HG03175 (cell line): ENCODE results near the gene ATP5PD.
"Not testable (repeated sequence)": the region's sequence is repeated elsewhere in the genome, so short reads cannot be mapped to it uniquely, and the experiment has no call there.

ENCODE experiments used
- ATAC-seq: cut with Tn5 transposase; IDR thresholded peaks from one replicate; pipeline ENCODE4 v1.9.1; 2021; ENCODE audit warnings: mild to moderate bottlenecking, moderate library complexity; ENCODE audit not compliant: unreplicated experiment

The ATP5PD gene

DNA sequence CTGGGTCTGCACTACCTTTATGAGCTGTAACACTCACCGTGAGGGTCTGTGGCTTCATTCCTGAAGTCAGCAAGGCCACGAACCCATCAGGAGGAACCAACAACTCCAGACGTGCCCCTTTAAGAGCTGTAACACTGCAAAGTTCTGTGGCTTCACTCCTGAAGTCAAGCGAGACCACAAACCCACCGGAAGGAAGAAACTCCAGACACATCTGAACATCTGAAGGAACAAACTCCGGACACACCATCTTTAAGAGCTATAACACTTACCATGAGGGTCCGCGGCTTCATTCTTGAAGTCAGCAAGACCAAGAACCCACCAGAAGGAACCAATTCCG lies 21.4 kb downstream of the ATP5PD start:
- ATAC-seq = not testable (repeated sequence)

- ATAC-seq = no peak
These were observed 21.9 kb downstream of the ATP5PD start for GRCh38 chr17:75024686-75025397.

GRCh38 chr17:75020331-75021110 lies 26.2 kb downstream of the ATP5PD start:
- no peak for ATAC-seq

DNA sequence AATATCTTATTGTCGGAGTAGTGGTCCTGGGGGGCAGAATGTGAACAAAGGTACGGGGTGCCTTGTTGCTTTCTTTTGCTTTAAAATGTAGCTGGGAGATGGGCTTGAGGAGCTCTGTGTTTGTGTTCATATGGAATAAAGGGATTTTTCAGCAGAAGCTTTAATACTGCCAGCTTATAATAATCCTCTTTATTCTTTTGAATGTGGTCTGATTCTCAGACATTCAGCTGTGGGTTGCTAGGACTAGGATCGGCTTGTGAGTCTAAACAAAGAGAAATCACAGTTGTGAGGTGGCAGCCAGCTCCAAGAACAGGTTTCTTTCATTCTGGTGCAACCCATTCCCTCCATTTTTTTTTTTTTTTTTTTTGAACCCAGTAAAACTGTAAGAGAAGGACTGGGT lies 27.1 kb downstream of the ATP5PD start:
- no peak for ATAC-seq

DNA sequence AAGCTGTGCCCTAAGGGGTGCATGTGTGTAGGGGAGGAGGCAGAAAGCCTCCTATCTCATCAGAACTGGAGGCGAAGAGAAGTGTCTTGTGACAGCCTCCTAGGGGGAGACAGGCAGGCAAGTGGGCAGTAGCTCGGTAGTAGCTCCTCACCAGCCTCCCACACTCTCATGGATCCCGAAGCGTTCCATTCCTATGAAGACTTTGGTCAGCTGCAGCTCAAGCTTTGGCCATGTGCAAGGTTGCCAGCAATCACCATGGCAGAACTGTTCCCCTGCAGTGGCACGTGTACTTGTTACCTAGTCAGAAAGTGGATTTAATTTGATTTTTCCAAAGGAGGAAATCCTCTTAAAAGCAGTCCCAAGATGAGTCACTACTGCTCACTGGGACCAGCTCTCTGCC lies 27.6 kb downstream of the ATP5PD start:
- no peak for ATAC-seq

DNA sequence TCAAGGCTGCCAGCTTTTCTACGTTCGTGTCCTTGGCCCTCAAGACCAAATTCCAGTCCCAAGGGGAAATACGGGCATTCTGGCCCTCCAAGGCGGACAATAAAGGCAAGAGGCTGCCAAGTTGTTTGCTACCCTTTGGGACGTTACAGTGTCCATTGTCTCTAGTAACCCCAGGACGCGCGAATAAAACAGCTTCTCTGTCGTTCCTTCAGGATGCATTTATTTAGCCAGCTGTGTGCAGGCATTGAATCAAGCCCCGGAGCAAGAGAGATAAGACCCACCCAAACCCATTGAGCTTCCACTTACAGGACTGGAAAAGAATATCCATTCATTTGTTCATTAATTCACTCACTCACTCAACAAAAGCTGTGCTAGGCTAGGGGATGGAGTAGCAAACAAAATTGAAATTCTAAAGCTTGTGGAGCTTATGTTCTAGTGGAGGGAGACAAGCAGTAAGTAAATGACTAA lies 33.6 kb downstream of the ATP5PD start:
- ATAC-seq = no peak

DNA sequence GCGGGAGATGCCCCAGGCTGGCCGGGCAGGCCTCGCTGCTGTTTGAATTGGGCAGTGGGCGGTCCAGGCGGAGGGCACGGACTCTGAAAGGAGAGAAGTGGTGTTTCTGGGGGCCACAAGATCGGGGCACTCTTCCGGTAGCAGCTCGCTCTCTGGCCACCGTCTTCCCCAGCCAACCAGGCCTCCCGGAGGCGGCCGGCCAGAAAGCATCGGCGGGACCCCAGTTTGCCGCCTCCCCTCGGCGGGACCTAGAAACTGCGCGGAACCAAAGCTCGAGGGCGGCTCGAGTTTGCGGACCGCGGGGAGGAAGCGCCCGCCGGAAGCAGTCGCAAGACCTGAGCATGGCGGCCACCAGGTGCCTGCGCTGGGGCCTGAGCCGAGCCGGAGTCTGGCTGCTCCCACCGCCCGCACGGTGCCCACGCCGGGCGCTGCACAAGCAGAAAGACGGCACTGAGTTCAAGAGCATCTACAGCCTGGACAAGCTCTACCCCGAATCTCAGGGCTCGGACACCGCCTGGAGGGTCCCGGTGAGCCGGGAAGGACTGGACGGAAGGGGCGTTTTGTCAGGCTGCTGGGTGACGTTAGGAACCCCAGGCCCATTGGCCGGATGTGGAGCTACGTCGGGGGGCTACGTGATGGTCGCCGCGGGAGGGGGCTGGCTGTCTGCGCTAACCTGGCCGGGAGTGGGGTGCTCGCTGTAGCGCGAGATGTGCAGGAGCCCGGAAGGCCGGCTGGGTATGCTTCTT lies 34.2 kb downstream of the ATP5PD start, which contains the start of gene MRPL58:
TSS of gene MRPL58 (plus strand) at position 325 of the 746 bp plus-strand sequence. CDS start at position 342, 17 bp downstream.
- peak; percentile 88 for ATAC-seq

DNA sequence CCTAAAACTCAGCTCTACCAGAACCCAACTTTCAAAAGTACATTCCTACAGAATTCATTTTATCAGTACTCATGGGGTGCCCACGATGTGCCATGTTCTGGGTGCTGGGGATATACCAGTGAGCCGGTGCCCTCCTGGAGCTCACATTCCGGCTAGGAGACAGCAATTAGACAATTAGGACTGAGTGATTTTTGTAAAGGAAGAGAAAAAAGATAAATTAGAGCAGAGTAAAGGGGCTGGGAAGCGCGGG lies 34.7 kb downstream of the ATP5PD start:
- ATAC-seq = no peak

GRCh38 chr17:75011401-75012095 lies 35.2 kb downstream of the ATP5PD start:
- no peak for ATAC-seq

DNA sequence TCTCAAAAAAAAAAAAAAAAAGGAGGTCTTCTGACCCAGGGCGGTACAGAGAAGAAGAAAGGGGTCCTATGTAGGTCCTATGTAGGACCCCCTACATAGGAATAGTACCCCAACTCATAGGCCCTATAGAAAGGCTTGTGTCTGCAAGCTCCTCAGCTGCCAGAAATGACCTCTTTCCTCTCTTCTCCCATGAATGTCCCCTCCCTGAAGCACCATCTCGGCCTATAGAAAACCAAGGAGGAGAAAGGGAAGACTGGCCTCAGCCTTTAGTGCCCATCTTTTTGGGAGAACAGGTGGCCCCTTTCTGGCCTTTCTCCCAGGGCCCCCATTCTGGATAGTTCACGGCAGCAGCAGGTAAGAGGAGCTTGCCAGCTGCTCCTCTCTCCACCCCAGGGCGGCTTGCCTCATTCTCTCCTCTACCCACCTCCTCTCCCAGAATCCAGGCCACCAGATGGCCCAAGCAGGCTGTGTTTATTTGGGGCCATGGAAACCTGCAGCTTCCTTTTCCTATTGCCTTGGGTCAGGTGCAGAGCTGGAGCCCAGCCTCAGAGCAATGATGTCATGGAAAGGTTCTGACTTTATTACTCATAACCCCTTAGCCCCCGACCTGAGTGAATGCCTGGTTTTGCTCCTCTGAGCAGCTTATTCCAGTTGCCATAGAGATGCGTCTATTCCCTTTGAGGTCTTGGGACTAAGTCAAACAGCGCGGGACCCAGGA lies 35.9 kb downstream of the ATP5PD start:
- ATAC-seq = no peak

GRCh38 chr17:75009139-75009724 lies 37.5 kb downstream of the ATP5PD start:
- ATAC-seq = no peak

GRCh38 chr17:75008373-75008772 lies 38.4 kb downstream of the ATP5PD start:
- ATAC-seq = no peak

DNA sequence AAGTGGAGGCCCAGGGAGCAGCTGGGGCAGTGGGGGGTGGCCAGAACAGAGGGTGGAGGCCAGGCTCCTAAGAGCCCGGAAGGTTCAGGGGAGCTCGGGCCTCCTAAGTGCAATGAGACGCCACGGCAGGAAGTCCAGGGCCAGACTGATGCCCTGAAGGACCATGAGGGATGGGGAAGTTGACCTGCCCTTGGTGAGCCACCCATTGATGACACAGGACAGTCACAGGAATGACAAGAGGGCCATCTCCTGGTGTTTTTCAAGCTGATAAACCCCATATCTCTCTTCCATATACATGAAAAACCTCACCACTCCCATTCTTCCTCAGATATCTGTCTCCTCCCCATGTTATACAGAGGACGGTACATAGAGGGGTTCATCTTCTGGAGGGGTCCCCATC lies 40.1 kb downstream of the ATP5PD start:
- no peak for ATAC-seq

DNA sequence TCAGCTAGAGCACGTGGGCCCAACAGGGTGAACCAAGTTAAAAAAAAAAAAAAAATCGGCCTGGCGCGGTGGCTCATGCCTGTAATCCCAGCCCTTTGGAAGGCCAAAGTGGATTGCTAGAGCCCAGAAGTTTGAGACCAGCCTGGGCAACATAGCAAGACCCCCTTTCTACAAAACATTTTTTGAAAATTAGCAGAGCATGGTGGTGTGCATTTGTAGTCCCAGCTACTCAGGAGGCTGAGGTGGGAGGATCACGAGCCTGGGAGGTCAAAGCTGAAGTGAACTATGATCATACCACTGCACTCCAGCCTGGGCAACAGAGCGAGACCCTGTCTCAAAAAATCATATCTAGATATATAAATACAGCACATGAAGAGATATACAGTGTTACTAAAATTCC lies 40.7 kb downstream of the ATP5PD start:
- not testable (repeated sequence) for ATAC-seq

DNA sequence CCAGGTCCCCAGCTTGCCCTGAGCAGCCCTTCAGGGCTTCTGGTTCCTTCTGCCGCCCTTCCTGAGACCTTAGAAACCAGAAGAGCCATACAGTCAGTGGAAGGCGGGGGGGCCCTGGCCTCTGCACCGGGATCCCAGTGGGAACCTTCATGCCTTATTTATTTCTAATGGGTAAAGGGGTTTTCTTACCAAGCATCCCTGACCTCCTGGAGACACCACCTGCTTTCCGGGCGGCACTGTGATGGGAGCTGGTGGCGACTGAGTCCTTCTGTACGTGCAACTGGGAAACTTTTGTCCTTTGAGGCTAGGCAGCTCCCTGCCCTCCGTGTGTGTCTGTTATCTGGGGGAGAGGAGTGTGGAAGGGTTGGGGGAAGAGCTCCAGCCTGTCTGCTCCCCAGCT lies 41.5 kb downstream of the ATP5PD start:
- no peak for ATAC-seq

GRCh38 chr17:75004371-75004770 lies 42.4 kb downstream of the ATP5PD start:
- ATAC-seq = no peak

GRCh38 chr17:75003957-75004355 lies 42.8 kb downstream of the ATP5PD start:
- no peak for ATAC-seq

DNA sequence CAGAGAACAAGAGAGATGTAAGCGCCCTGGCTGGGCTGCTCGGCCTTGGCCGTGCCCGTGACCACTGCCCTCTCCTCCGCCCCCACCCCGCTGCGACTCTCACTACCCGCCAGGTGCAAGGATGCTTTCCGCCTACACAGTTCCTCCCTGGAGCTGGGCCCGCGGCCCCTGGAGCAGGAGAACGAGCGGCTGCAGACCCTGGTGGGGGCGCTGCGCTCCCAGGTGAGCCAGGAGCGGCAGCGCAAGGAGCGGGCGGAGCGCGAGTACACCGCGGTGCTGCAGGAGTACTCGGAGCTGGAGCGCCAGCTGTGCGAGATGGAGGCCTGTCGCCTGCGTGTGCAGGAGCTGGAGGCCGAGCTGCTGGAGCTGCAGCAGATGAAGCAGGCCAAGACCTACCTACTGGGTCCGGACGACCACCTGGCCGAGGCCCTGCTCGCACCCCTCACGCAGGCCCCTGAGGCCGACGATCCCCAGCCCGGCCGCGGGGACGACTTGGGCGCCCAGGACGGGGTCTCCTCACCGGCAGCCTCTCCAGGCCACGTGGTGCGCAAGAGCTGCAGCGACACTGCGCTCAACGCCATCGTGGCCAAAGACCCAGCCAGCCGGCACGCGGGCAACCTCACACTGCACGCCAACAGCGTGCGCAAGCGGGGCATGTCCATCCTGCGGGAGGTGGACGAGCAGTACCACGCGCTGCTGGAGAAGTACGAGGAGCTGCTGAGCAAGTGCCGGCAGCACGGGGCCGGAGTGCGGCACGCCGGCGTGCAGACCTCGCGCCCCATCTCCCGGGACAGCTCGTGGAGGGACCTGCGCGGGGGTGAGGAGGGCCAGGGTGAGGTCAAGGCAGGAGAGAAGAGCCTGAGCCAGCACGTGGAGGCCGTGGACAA lies 43.5 kb downstream of the ATP5PD start:
- ATAC-seq = no peak
